Esophagus muscularis mucosa (tissue), 4 donors: ENCODE measurements around the gene SLC25A39. TPM values are rescaled to one million over a fixed set of nuclear protein-coding genes. Genes with fewer than 3 reads are reported as not detected.

Experiments
- DNase-seq: peaks from one replicate; pipeline ENCODE4 v3.0.0-alpha.2; 2017; ENCODE audit errors: extremely low spot score
- H3K27ac ChIP-seq, 4 donors: fragments of 200-600 bp; sonication (generic); replicated peaks in 1 of 4; 1 replicate in 3 of 4; 2 replicates in 1 of 4; pipeline ENCODE4 v1.5.1; 2016 to 2019; ENCODE audit warnings: mild to moderate bottlenecking in 1 of 4
- H3K27me3 ChIP-seq, 4 donors: fragments of 200-600 bp; sonication (generic); one replicate each; pipeline versions ENCODE4 v1.5.1 to v1.6.0; 2016 to 2019
- H3K36me3 ChIP-seq, 4 donors: fragments of 200-600 bp; sonication (generic); one replicate each; pipeline ENCODE4 v1.5.1; 2016 to 2019
- H3K4me1 ChIP-seq, 4 donors: fragments of 200-600 bp; sonication (generic); one replicate each; pipeline ENCODE4 v1.5.1; 2016 to 2019
- H3K4me3 ChIP-seq, 4 donors: fragments of 200-600 bp; sonication (generic); 1 replicate in 2 of 4; 2 replicates in 2 of 4; pipeline ENCODE4 v1.5.1; 2016 to 2019; ENCODE audit warnings: mild to moderate bottlenecking in 4 of 4, moderate library complexity in 1 of 4
- H3K9me3 ChIP-seq, 4 donors: fragments of 200-600 bp; sonication (generic); 1 replicate in 3 of 4; 2 replicates in 1 of 4; pipeline ENCODE4 v1.5.1; 2016 to 2019
- EP300 ChIP-seq: sonication (generic); formaldehyde crosslinking; IDR thresholded peaks from one replicate; pipeline ENCODE4 v1.6.1; 2017; ENCODE audit warnings: antibody characterized with exemption
- POLR2A ChIP-seq: fragments of 450-650 bp; IDR thresholded peaks from one replicate; pipeline ENCODE4 v1.6.1; 2017; ENCODE audit warnings: antibody characterized with exemption, moderate library complexity, mild to moderate bottlenecking, low read depth
- POLR2AphosphoS5 ChIP-seq, 2 donors: sonication (generic); formaldehyde crosslinking; IDR thresholded peaks; one replicate each; pipeline ENCODE4 v1.6.1; 2017; ENCODE audit warnings: antibody characterized with exemption in 2 of 2
- WGBS: methylation state at CpG from one replicate; pipeline ENCODE4 v1.1.5; 2018; 5-methylcytosine and 5-hydroxymethylcytosine counted together
- intact Hi-C: fragments of 100-400 bp; cut with DNase I; formaldehyde crosslinking; loops from one replicate; pipeline ENCODE4 v1.15.1; 2023
- total RNA-seq, 4 donors: library from RNA; depleted of rRNA; stranded (reverse); fragments of >200 nt; gene quantifications; one replicate each; pipeline versions ENCODE4 v1.1.0 to v1.2.1, GENCODE V29; 2016
- TF ChIP-seq, protein P1 (sequence below), 3 experiments: fragments of 200-600 bp in 2 of 3; fragments of 450-650 bp in 1 of 3; sonication (generic) in 2 of 3; IDR thresholded peaks; one replicate each; pipeline ENCODE4 v1.5.1; 2017 to 2019; ENCODE audit warnings: antibody characterized with exemption in 3 of 3, mild to moderate bottlenecking in 2 of 3, moderate library complexity in 1 of 3

Gene SLC25A39
- total RNA-seq, 4 donors from 2014 or later: 41.1 to 69.0 (median 56.8) TPM

GRCh38 chr17:44297975-44298374 lies 26.6 kb downstream of the SLC25A39 start:
- 76% methylated on average over 2 of the region's 3 CpGs for WGBS
- Histone ChIP-seq H3K27ac (no peak overlapping the region), H3K36me3 (no peaks in the 10 kb centered on the region), H3K4me1 (no peaks in the 10 kb centered on the region), H3K27me3 (peaks cover 0 to 33% (median 0%) of the 10 kb centered on the region in 4 donors), H3K9me3 (no peaks in the 10 kb centered on the region), H3K4me3 (no peak overlapping the region)
- no peak for DNase-seq
- TF ChIP-seq POLR2A (no peak), POLR2AphosphoS5 (IDR thresholded peaks at IDR 0.05) (no peak), EP300 (no peak)
- TF ChIP-seq, protein P1, sequence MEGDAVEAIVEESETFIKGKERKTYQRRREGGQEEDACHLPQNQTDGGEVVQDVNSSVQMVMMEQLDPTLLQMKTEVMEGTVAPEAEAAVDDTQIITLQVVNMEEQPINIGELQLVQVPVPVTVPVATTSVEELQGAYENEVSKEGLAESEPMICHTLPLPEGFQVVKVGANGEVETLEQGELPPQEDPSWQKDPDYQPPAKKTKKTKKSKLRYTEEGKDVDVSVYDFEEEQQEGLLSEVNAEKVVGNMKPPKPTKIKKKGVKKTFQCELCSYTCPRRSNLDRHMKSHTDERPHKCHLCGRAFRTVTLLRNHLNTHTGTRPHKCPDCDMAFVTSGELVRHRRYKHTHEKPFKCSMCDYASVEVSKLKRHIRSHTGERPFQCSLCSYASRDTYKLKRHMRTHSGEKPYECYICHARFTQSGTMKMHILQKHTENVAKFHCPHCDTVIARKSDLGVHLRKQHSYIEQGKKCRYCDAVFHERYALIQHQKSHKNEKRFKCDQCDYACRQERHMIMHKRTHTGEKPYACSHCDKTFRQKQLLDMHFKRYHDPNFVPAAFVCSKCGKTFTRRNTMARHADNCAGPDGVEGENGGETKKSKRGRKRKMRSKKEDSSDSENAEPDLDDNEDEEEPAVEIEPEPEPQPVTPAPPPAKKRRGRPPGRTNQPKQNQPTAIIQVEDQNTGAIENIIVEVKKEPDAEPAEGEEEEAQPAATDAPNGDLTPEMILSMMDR (IDR thresholded peaks at IDR 0.05): no peak
- intact Hi-C loops: no loop called here

GRCh38 chr17:44293509-44294226 lies 31.0 kb downstream of the SLC25A39 start:
- Histone ChIP-seq H3K4me3 (no peak overlapping the region), H3K27me3 (peaks cover 0 to 10% (median 0%) of the 10 kb centered on the region in 4 donors), H3K4me1 (no peaks in the 10 kb centered on the region), H3K36me3 (no peaks in the 10 kb centered on the region), H3K9me3 (no peaks in the 10 kb centered on the region), H3K27ac (no peak overlapping the region)
- WGBS: 93% methylated on average over 9 of the region's 9 CpGs
- TF ChIP-seq POLR2AphosphoS5 (IDR thresholded peaks at IDR 0.05) (no peak), EP300 (no peak), POLR2A (no peak)
- TF ChIP-seq, protein P1 (IDR thresholded peaks at IDR 0.05): no peak
- intact Hi-C loops: no loop called here
- DNase-seq: no peak

GRCh38 chr17:44287651-44288050 lies 37.0 kb downstream of the SLC25A39 start:
- intact Hi-C loops: no loop called here
- Histone ChIP-seq H3K9me3 (no peaks in the 10 kb centered on the region), H3K36me3 (no peaks in the 10 kb centered on the region), H3K4me1 (no peaks in the 10 kb centered on the region), H3K4me3 (no peak overlapping the region), H3K27ac (no peak overlapping the region), H3K27me3 (peaks cover 0 to 12% (median 0%) of the 10 kb centered on the region in 4 donors)
- TF ChIP-seq POLR2AphosphoS5 (IDR thresholded peaks at IDR 0.05) (no peak), POLR2A (no peak), EP300 (no peak)
- TF ChIP-seq, protein P1 (IDR thresholded peaks at IDR 0.05): no peak
- WGBS: 76% methylated on average over 8 of the region's 8 CpGs
- DNase-seq: no peak

GRCh38 chr17:44284024-44284400 lies 40.6 kb downstream of the SLC25A39 start:
- Histone ChIP-seq H3K27ac (no peak overlapping the region), H3K4me1 (peaks cover 11 to 16% (median 13%) of the 10 kb centered on the region in 4 donors), H3K27me3 (peaks cover 0 to 12% (median 0%) of the 10 kb centered on the region in 4 donors), H3K9me3 (no peaks in the 10 kb centered on the region), H3K36me3 (no peaks in the 10 kb centered on the region), H3K4me3 (no peak overlapping the region)
- no peak for DNase-seq
- no peak for TF ChIP-seq POLR2A
- TF ChIP-seq EP300: no peak
- 97% methylated on average over 4 of the region's 4 CpGs for WGBS
- intact Hi-C loops: no loop called here

DNA sequence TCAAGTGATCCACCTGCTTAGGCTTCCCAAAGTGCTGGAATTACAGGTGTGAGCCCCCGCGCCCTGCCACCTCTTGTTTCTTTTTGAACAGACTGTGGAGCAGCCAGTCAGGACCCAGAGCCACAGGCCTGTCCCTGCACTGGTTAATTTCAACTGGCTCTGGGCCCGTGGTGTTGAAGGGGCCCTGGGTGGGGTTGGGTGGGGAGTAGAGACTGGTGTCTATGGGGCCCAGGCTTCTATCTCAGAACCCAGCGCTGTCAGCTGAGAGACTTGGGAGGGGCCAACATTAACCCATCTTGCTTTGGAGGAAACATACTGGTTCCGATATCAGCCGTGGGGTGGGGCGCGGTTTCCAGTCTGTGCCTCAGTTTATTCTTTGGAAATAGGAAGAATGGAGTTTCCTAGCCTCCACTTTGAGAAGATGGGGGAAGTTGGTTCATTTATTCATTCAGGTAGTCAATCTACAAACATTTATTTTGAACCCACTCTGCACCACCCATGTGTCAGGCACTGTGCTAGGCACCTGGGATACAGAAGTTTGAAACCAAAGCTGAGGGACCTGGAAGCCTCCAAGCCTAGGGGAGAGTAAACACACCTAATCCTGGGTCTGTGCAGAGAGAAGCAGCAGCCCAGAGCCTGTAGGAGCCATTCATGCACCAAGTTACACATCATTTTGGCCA lies 41.1 kb downstream of the SLC25A39 start:
- TF ChIP-seq EP300 (no peak), POLR2AphosphoS5 (IDR thresholded peaks at IDR 0.05) (no peak), POLR2A (no peak)
- TF ChIP-seq, protein P1 (IDR thresholded peaks at IDR 0.05): no peak
- H3K9me3 ChIP-seq: no peaks in the 10 kb centered on the region
- H3K4me1 ChIP-seq: peaks cover 11 to 17% (median 14%) of the 10 kb centered on the region in 4 donors
- no peak for DNase-seq
- no peak overlapping the region for H3K27ac ChIP-seq
- H3K27me3 ChIP-seq: peaks cover 0 to 12% (median 0%) of the 10 kb centered on the region in 4 donors
- no peaks in the 10 kb centered on the region for H3K36me3 ChIP-seq
- intact Hi-C loops: no loop called here
- 75% methylated on average over 6 of the region's 8 CpGs for WGBS
- no peak overlapping the region for H3K4me3 ChIP-seq
